NT2/D1 (cell line): Measurements from ENCODE around the gene SURF2.
"Not testable (repeated sequence)": the region's sequence is repeated elsewhere in the genome, so short reads cannot be mapped to it uniquely, and the experiment has no call there.

ENCODE experiments used
- DNase-seq: peaks from one replicate; pipeline ENCODE4 v3.0.0-alpha.2; 2011; ENCODE audit warnings: low read depth, low spot score
- H3K27me3 ChIP-seq: 2 replicates; pipeline ENCODE4 v1.6.0; 2011; ENCODE audit warnings: mild to moderate bottlenecking; ENCODE audit not compliant: insufficient read length, insufficient read depth
- H3K36me3 ChIP-seq: 2 replicates; pipeline ENCODE4 v1.6.1; 2011; ENCODE audit warnings: mild to moderate bottlenecking, low read length, mixed read lengths; ENCODE audit not compliant: insufficient read depth, insufficient read length
- H3K4me1 ChIP-seq: 2 replicates; pipeline ENCODE4 v1.5.1; 2011; ENCODE audit not compliant: insufficient read depth, insufficient read length
- H3K4me3 ChIP-seq: 2 replicates; pipeline ENCODE4 v1.5.1; 2011; ENCODE audit warnings: low read depth; ENCODE audit not compliant: insufficient read length
- H3K9ac ChIP-seq: 2 replicates; pipeline ENCODE4 v1.6.0; 2011; ENCODE audit warnings: low read depth; ENCODE audit not compliant: insufficient read length
- H3K9me3 ChIP-seq: 2 replicates; pipeline ENCODE4 v1.5.1; 2011; ENCODE audit warnings: mild to moderate bottlenecking, low read length; ENCODE audit not compliant: insufficient read depth
- SUZ12 ChIP-seq: IDR thresholded peaks from 2 replicates; pipeline ENCODE4 v1.6.1; 2011; ENCODE audit not compliant: insufficient read length, insufficient read depth; ENCODE audit errors: extremely low read depth
- YY1 ChIP-seq: IDR thresholded peaks from 2 replicates; pipeline ENCODE4 v1.6.1; 2011; ENCODE audit not compliant: insufficient read length, insufficient read depth
- ZNF274 ChIP-seq: IDR thresholded peaks from 2 replicates; pipeline ENCODE4 v1.6.1; 2011; ENCODE audit warnings: mild to moderate bottlenecking, low read depth, low read length

SURF2 gene

DNA sequence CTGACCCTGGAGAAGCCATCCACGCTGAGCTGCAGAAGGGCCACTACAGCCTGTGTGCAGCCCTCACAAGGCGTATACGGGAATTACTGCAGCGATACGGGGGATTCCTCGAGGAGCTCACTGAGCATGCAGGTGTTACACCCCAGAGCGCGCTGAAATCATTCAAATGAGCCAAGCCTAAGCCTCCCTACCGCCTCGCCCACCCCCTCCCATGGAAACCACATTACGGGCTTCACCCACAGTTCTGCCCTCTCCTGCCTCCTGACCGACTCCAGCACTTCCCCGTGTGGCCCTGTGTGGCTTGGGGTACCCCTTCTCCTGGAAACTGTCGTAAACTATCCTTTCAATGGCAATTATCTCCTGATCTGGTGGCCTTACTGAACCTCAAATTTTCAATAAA lies 33.6 kb upstream of the SURF2 start:
- no peak for DNase-seq
- Histone ChIP-seq H3K9ac (no peak overlapping the region), H3K4me1 (peaks cover 4% of the 10 kb centered on the region), H3K4me3 (no peak overlapping the region), H3K9me3 (peaks cover 8% of the 10 kb centered on the region; the same call in 1 of the 2 replicates), H3K27me3 (no peaks in the 10 kb centered on the region), H3K36me3 (no peaks in the 10 kb centered on the region)
- TF ChIP-seq YY1 (no peak), SUZ12 (no peak), ZNF274 (no peak)

DNA sequence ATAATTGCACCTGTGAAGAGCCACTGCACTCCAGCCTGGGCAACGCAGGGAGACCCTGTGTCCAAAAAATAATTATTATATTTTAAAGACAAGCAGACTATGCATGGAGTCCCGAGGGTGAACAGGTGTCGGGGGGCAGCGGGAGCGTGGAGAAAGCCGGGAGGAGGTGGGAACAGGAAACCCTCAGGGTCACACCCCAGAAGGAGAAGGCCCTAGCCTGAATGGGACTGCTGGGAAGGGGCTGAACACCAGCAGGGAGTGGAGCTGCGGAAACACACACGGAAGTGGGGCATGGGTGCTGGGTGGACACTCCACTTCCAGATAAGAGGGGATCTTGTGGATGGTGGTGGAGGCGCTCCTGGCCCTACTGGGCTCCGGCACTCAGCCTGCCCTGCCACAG lies 33.1 kb upstream of the SURF2 start:
- Histone ChIP-seq H3K36me3 (no peaks in the 10 kb centered on the region), H3K9ac (no peak overlapping the region), H3K4me1 (peaks cover 4% of the 10 kb centered on the region), H3K4me3 (no peak overlapping the region), H3K27me3 (no peaks in the 10 kb centered on the region), H3K9me3 (peaks cover 11% of the 10 kb centered on the region; the same call in 1 of the 2 replicates)
- no peak for DNase-seq
- TF ChIP-seq YY1 = no peak
- no peak for TF ChIP-seq ZNF274
- TF ChIP-seq SUZ12 = no peak

DNA sequence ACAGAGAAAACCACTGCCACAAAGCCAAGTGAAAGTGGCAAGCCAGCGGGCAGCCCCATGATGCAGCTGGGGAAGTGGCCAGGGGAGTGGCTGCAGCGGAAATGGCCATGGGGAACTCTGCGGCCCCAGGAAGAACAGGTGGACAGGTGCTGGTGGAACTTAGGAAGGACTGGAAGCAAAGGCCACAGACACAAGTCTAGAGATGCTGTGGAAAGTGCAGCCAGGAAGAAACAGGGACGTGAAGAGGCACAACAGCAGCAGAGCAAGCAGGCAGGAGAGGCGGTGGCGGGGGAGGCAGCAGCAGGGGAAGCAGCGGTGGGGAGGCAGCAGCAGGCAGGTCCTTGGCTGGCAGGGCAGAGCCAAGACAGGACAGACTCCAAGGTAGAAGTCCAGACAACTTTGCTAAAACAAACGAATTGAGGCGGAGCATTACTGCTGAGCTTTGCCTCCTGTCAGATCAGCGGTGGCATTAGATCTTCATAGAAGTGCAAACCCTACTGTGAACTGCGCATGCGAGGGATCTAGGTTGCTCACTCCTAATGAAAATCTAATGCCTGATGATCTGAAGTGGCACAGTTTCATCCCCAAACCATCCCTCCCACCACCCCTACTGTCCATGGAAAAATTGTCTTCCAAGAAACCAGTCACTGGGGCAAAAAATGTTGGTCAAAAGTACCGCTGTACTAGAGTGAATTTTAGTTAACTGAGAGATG lies 32.2 kb upstream of the SURF2 start:
- no peaks in the 10 kb centered on the region for H3K36me3 ChIP-seq
- TF ChIP-seq ZNF274 = no peak
- no peak for TF ChIP-seq YY1
- TF ChIP-seq SUZ12 = no peak
- H3K4me3 ChIP-seq = no peak overlapping the region
- peaks cover 11% of the 10 kb centered on the region; the same call in 1 of the 2 replicates for H3K9me3 ChIP-seq
- H3K4me1 ChIP-seq = peaks cover 4% of the 10 kb centered on the region
- DNase-seq = no peak
- no peak overlapping the region for H3K9ac ChIP-seq
- H3K27me3 ChIP-seq = no peaks in the 10 kb centered on the region

DNA sequence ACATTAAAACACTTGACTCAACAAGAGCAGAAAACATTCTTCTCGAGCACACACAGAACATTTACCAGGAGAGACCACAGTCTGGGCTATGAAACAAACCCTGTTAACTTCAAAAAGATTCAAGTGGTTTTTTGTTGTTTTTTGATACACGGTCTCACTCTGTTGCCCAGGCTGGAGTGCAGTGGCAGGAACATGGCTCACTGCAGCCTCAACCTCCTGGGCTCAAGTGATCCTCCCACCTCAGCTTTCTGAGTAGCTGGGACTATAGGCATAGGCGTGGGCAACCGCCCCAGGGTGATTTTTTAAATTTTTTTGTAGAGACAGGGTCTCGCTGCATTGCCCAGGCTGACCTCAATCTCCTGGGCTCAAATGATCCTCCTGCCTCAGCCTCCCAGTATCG lies 29.3 kb upstream of the SURF2 start:
- not testable (repeated sequence) for H3K4me1 ChIP-seq

DNA sequence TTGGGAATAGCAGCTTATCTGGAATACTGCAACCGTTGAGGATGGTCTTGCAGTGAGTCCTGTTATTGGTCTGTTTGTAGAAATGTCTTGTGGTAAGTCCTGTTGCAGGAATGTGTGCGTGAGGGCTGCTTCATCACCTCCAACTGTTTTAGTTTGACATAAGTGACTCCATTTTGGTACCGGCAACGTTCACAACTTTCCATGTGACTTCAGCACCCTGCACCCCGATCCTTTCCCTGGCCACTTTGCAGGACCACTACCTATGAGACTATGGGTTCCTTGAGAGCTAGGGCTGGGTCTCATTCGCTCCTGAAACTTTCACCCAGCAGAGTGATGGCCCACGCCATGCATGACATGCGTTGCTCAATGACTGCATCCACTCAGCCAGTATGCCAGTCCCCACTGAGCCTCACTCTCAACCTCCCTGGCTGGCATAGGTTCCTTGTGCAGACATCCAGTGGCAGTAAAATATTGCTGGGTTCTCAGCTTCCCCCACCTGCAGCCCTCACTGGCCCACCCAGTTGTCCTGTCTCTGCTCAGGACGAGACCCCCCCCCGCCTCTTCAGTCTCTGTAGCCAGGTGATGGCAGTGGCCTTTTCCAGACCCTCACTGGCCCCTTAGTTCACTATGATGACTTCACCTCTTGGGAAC lies 28.4 kb upstream of the SURF2 start:
- H3K9ac ChIP-seq = no peak overlapping the region
- TF ChIP-seq ZNF274 = no peak
- no peak for TF ChIP-seq SUZ12
- TF ChIP-seq YY1 = no peak
- peaks cover 31% of the 10 kb centered on the region for H3K36me3 ChIP-seq

More for the DNA sequence above, 29.3 kb upstream of the SURF2 start:
- DNase-seq, H3K9ac ChIP-seq, H3K27me3 ChIP-seq, H3K4me3 ChIP-seq: not testable (repeated sequence)
- Histone ChIP-seq H3K36me3 (peaks cover 22% of the 10 kb centered on the region), H3K9me3 (peaks cover 11% of the 10 kb centered on the region; the same call in 1 of the 2 replicates)

DNA sequence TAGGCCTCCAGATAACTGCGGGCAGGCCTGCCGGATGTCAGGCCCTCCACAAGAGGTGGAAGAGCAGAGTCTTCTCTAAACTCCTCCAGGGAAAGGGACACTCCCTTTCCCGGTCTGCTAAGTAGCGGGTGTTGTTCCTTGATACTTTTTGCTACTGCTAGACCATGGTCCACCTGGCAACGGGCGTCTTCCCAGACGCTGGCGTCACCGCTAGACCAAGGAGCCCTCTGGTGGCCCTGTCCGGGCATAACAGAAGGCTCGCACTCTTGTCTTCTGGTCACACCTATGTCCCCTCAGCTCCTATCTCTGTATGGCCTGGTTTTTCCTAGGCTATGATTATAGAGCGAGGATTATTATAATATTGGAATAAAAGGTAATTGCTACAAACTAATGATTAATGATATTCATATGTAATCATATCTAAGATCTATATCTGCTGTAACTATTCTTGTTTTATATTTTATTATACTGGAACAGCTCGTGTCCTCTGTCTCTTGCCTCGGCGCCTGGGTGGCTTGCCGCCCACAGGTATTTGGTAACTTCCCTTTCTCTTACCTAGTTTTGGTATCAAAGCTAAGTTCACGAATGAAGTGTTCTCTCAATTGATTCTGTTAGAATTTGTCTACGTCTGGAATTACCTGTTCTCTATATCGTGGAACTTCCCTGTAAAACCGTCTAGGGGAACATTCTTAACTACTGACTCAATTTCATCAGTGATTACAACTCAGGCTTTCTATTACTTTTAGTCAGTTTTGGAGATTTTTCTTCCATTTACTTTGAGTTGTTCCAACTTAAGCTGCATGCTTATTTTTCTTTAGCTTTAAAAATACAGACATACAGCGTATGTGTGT lies 26.8 kb upstream of the SURF2 start:
- H3K4me3 ChIP-seq, DNase-seq, H3K9ac ChIP-seq: not testable (repeated sequence)

More for the DNA sequence above, 28.4 kb upstream of the SURF2 start:
- no peaks in the 10 kb centered on the region for H3K27me3 ChIP-seq
- peaks cover 11% of the 10 kb centered on the region; the same call in 1 of the 2 replicates for H3K9me3 ChIP-seq
- no peak for DNase-seq
- no peak overlapping the region for H3K4me3 ChIP-seq
- peaks cover 1% of the 10 kb centered on the region for H3K4me1 ChIP-seq

DNA sequence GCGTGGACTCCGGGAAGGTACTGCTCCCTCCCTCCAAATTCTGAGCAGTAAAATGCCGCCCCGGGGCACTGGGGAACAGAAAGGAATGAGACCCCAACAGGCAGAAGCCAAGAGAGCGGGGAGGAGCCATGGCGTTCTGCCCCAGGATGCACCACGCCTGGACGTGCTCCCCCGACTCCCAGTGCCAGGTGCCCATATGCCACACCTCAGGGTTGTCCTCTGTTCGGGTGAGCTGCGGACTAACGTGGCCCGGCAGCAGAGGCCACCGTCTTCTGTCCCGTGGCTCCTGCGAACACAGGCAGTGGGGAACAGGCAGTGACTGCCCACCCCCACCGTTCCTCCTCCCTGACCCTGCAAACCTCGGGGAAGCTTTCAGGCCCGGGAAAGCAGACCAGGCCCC lies 25.1 kb upstream of the SURF2 start:
- Histone ChIP-seq H3K9ac (no peak overlapping the region), H3K36me3 (peaks cover 51% of the 10 kb centered on the region), H3K4me1 (peaks cover 13% of the 10 kb centered on the region), H3K4me3 (no peak overlapping the region), H3K27me3 (no peaks in the 10 kb centered on the region), H3K9me3 (peaks cover 3% of the 10 kb centered on the region; the same call in 1 of the 2 replicates)
- TF ChIP-seq SUZ12 (no peak), YY1 (no peak), ZNF274 (no peak)
- DNase-seq = no peak

More for the DNA sequence above, 26.8 kb upstream of the SURF2 start:
- not testable (repeated sequence) for H3K27me3 ChIP-seq, H3K9me3 ChIP-seq
- peaks cover 13% of the 10 kb centered on the region for H3K4me1 ChIP-seq
- peaks cover 47% of the 10 kb centered on the region for H3K36me3 ChIP-seq
